ENCODE measurements around the gene LILRA2.

- TF ChIP-seq CREM (IDR thresholded peaks at IDR 0.05) (no peak), CREM (CRISPR knock-in tag; IDR thresholded peaks at IDR 0.05) (no peak), MLLT10 (CRISPR knock-in tag; IDR thresholded peaks at IDR 0.05) (no peak), RFX5 (IDR thresholded peaks at IDR 0.05; ENCODE audit: low read depth, low read length) (no peak), ZNF792 (CRISPR knock-in tag; IDR thresholded peaks at IDR 0.05) (no peak), NFIC (IDR thresholded peaks at IDR 0.05; ENCODE audit: low read length) (no peak), SNAI1 (CRISPR knock-in tag; IDR thresholded peaks at IDR 0.05; ENCODE audit: borderline replicate concordance) (no peak)
- TF ChIP-seq, protein P1, sequence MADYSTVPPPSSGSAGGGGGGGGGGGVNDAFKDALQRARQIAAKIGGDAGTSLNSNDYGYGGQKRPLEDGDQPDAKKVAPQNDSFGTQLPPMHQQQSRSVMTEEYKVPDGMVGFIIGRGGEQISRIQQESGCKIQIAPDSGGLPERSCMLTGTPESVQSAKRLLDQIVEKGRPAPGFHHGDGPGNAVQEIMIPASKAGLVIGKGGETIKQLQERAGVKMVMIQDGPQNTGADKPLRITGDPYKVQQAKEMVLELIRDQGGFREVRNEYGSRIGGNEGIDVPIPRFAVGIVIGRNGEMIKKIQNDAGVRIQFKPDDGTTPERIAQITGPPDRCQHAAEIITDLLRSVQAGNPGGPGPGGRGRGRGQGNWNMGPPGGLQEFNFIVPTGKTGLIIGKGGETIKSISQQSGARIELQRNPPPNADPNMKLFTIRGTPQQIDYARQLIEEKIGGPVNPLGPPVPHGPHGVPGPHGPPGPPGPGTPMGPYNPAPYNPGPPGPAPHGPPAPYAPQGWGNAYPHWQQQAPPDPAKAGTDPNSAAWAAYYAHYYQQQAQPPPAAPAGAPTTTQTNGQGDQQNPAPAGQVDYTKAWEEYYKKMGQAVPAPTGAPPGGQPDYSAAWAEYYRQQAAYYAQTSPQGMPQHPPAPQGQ (CRISPR knock-in tag; IDR thresholded peaks at IDR 0.05; ENCODE audit: borderline replicate concordance) = no peak
- TF ChIP-seq, protein P2, sequence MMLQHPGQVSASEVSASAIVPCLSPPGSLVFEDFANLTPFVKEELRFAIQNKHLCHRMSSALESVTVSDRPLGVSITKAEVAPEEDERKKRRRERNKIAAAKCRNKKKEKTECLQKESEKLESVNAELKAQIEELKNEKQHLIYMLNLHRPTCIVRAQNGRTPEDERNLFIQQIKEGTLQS (CRISPR knock-in tag; IDR thresholded peaks at IDR 0.05) = no peak
These were observed 35.2 kb downstream of the LILRA2 start for GRCh38 chr19:54608792-54609191.
